Heart left ventricle (tissue), 16 donors: Measurements from ENCODE around the gene EIF4B. TPM values are rescaled to one million over a fixed set of nuclear protein-coding genes. Genes with fewer than 3 reads are reported as not detected.

Experiments
- ATAC-seq, 4 donors: fragments of 200-7000 bp; cut with Tn5 transposase; one replicate each; pipeline ENCODE4 v1.9.1; 2020 to 2022; ENCODE audit warnings: moderate library complexity in 4 of 4, mild to moderate bottlenecking in 3 of 4, moderate number of reproducible peaks in 1 of 4
- DNase-seq, 5 donors: peaks; one replicate each; pipeline ENCODE4 v3.0.0-alpha.2; 2020
- H3K27ac ChIP-seq, 12 donors: fragments of 200-600 bp; sonication (generic) in 4 of 12; one replicate each; pipeline versions ENCODE4 v1.5.0 to v1.8.0; 2016 to 2022; ENCODE audit warnings: mild to moderate bottlenecking in 2 of 12
- H3K27me3 ChIP-seq, 9 donors: fragments of 200-600 bp; sonication (generic) in 2 of 9; one replicate each; pipeline versions ENCODE4 v1.5.1 to v1.8.0; 2016 to 2022; ENCODE audit warnings: mild to moderate bottlenecking in 3 of 9
- H3K36me3 ChIP-seq, 9 donors: fragments of 200-600 bp; sonication (generic) in 2 of 9; one replicate each; pipeline versions ENCODE4 v1.5.0 to v1.8.0; 2018 to 2022; ENCODE audit warnings: mild to moderate bottlenecking in 2 of 9
- H3K4me1 ChIP-seq, 12 donors: fragments of 200-600 bp; sonication (generic) in 4 of 12; one replicate each; pipeline versions ENCODE4 v1.5.0 to v1.8.0; 2016 to 2022; ENCODE audit warnings: mild to moderate bottlenecking in 3 of 12
- H3K4me3 ChIP-seq, 12 donors: fragments of 200-600 bp; sonication (generic) in 4 of 12; one replicate each; pipeline versions ENCODE4 v1.5.0 to v1.8.0; 2017 to 2022; ENCODE audit warnings: mild to moderate bottlenecking in 9 of 12, moderate library complexity in 4 of 12
- H3K9me3 ChIP-seq, 12 donors: fragments of 200-600 bp; sonication (generic) in 4 of 12; one replicate each; pipeline versions ENCODE4 v1.5.0 to v1.8.0; 2016 to 2022; ENCODE audit warnings: mild to moderate bottlenecking in 1 of 12
- POLR2A ChIP-seq, 2 donors: fragments of 450-650 bp; IDR thresholded peaks; one replicate each; pipeline ENCODE4 v1.6.1; 2017; ENCODE audit warnings: antibody characterized with exemption in 2 of 2, mild to moderate bottlenecking in 2 of 2, moderate library complexity in 2 of 2
- WGBS, 4 donors: extraction: QIAGEN DNeasy Blood & Tissue Kit in 2 of 4; methylation state at CpG; one replicate each; pipeline versions ENCODE4 v1.1.5 to v1.1.7; 2013 to 2018; 5-methylcytosine and 5-hydroxymethylcytosine counted together
- intact Hi-C, 10 donors: fragments of 100-400 bp; cut with DNase I; formaldehyde crosslinking; loops; one replicate each; pipeline versions ENCODE4 v1.11.1 to v1.14.2; 2022
- polyA plus RNA-seq, 2 donors: library from polyadenylated mRNA; stranded (reverse); fragments of 200-250 nt; gene quantifications; one replicate each; pipeline ENCODE4 v1.2.3, GENCODE V29; 2013
- total RNA-seq, 9 donors: library from RNA; depleted of rRNA in 2 of 9; stranded (reverse); fragments of >200 nt in 2 of 9; fragmentation: NEBNext Ultra II Directional in 3 of 9; extraction: Animal tissue kit (Norgen Biotek cat#: 25700) in 3 of 9; gene quantifications; one replicate each; pipeline versions ENCODE4 v1.1.0 to v1.2.4, GENCODE V29; 2016 to 2023
- TF ChIP-seq, protein P1 (sequence below), 12 donors: fragments of 200-600 bp; sonication (generic) in 4 of 12; IDR thresholded peaks; one replicate each; pipeline versions ENCODE4 v1.5.0 to v1.8.0; 2018 to 2022; ENCODE audit warnings: antibody characterized with exemption in 12 of 12, mild to moderate bottlenecking in 5 of 12
- donor health status: ischemic (EF 13 %, LVEDD 7.1; RV severe dilation, severe dysfunction).
- donor health status: healthy with polysubstance abuse.
- donor health status: DM: no; HTN: yes; CAD: no.
- donor health status: DM: no; HTN: no; CAD: no.
- donor health status: ischemic (EF 25% LVEDD 6.9; RV normal size, moderate dysfunction).
- donor health status: ischemic (EF 25% LVEDD 5.7; RV mildly dilated, moderate dysfunction).
- donor health status: healthy.
- donor health status: DM: yes; HTN: yes; CAD: no.
- donor health status: ischemic (EF 35%, LVEDD 5.7; RV mildly dilated, moderate dysfunction).
- donor health status: nonischemic (EF 11% LVEDD 7.7; RV severe dilation, severe dysfunction).
- donor health status: DM: yes; HTN: yes; CAD: no.
- donor health status: PGD.
- donor health status: ischemic (EF 29% LVEDD 5.4; RV normal size, mild dysfunction).
- donor health status: nonischemic (EF 23%, LVEDD 6.1; RV moderate dilation, normal function).

EIF4B gene
- total and polyA plus RNA-seq, 11 donors, result 52.0 to 481 (median 342) TPM

- no peak for DNase-seq
- Histone ChIP-seq H3K9me3 (no peaks in the 10 kb centered on the region), H3K4me1 (peaks cover 14 to 97% (median 75%) of the 10 kb centered on the region in 12 donors), H3K4me3 (no peak overlapping the region), H3K27me3 (no peaks in the 10 kb centered on the region), H3K27ac (peak overlapping the region in 9 of 12 donors; percentile 23 to 87 (median 71)), H3K36me3 (peaks cover 0 to 69% (median 50%) of the 10 kb centered on the region in 9 donors)
- intact Hi-C loops, result loop anchor here in 9 of 10 donors (2.0 to 5.0 kb wide), 5 partner anchors 31 to 220 kb away; no protein-coding TSS in a partner anchor
- no peak for ATAC-seq
- 72 to 77% (median 73%) methylated on average over 7 of the region's 7 CpGs for WGBS, 4 donors
- no peak for TF ChIP-seq POLR2A (IDR thresholded peaks at IDR 0.05)
- TF ChIP-seq, protein P1, sequence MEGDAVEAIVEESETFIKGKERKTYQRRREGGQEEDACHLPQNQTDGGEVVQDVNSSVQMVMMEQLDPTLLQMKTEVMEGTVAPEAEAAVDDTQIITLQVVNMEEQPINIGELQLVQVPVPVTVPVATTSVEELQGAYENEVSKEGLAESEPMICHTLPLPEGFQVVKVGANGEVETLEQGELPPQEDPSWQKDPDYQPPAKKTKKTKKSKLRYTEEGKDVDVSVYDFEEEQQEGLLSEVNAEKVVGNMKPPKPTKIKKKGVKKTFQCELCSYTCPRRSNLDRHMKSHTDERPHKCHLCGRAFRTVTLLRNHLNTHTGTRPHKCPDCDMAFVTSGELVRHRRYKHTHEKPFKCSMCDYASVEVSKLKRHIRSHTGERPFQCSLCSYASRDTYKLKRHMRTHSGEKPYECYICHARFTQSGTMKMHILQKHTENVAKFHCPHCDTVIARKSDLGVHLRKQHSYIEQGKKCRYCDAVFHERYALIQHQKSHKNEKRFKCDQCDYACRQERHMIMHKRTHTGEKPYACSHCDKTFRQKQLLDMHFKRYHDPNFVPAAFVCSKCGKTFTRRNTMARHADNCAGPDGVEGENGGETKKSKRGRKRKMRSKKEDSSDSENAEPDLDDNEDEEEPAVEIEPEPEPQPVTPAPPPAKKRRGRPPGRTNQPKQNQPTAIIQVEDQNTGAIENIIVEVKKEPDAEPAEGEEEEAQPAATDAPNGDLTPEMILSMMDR (IDR thresholded peaks at IDR 0.05), result no peak
Measured at GRCh38 chr12:53067074-53067992, 61.1 kb downstream of the EIF4B start.

GRCh38 chr12:53067993-53068770 is 61.9 kb downstream of the EIF4B start:
- Histone ChIP-seq H3K4me3 (no peak overlapping the region), H3K4me1 (peaks cover 18 to 97% (median 75%) of the 10 kb centered on the region in 12 donors), H3K36me3 (peaks cover 0 to 66% (median 44%) of the 10 kb centered on the region in 9 donors), H3K27ac (peak overlapping the region in 9 of 12 donors; percentile 50 to 89 (median 77)), H3K9me3 (no peaks in the 10 kb centered on the region), H3K27me3 (no peaks in the 10 kb centered on the region)
- ATAC-seq, result no peak
- TF ChIP-seq POLR2A (IDR thresholded peaks at IDR 0.05), result no peak
- TF ChIP-seq, protein P1 (IDR thresholded peaks at IDR 0.05), result no peak
- 80 to 86% (median 84%) methylated on average over 12 to 13 of the region's 13 CpGs for WGBS, 4 donors
- intact Hi-C loops, result loop anchor here in 9 of 10 donors (2.0 to 5.0 kb wide), 5 partner anchors 31 to 219 kb away; no protein-coding TSS in a partner anchor
- DNase-seq, result peak in 1 of 5 donors; percentile 7

DNA sequence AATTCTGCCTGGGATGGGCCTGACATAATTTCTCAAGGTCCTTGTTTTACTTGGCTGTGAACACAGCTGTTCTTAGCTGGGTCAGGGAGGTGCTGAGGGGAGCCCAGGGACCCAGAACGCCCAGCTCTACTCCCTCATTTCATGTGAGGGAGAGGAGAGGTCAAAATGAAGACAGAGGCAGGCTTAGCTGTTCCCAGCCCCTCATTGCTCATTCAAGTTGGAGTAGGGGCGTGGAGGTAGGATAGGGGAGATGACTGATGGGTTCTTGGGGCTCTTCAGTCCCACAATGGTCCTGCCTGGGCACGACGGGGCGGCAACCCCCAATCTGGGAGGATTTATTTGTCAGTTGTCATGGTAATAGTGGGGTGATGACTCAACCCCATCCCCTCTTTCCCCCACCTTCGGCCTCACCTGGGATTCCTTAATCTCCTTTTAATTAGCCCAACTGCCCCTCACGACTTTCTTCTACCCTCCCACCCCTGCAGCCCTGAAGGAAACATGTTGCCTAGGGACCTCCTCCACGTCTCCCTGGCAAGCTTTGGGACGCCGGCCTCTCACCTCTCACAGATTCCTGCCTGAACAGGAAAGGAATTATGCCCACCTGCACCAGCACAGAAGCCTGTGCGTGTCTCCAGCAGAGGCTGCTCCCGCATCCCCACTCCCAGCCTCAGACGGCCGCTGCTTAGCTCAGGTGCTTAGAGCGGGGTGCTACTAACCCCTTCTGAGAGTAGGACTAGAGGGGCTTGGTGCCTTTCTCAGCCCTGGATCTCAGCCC is 62.7 kb downstream of the EIF4B start:
- no peak for TF ChIP-seq POLR2A (IDR thresholded peaks at IDR 0.05)
- TF ChIP-seq, protein P1 (IDR thresholded peaks at IDR 0.05), result no peak
- no peaks in the 10 kb centered on the region for H3K27me3 ChIP-seq
- intact Hi-C loops, result loop anchor here in 7 of 10 donors (5.0 kb wide), 3 partner anchors 123 to 218 kb away; no protein-coding TSS in a partner anchor
- peaks cover 0 to 63% (median 40%) of the 10 kb centered on the region in 9 donors for H3K36me3 ChIP-seq
- 68 to 77% (median 77%) methylated on average over 15 of the region's 15 CpGs for WGBS, 4 donors
- no peaks in the 10 kb centered on the region for H3K9me3 ChIP-seq
- DNase-seq (no peak), ATAC-seq (no peak)
- H3K27ac ChIP-seq, result peak overlapping the region in 10 of 12 donors; percentile 3 to 89 (median 72)
- peaks cover 22 to 97% (median 74%) of the 10 kb centered on the region in 12 donors for H3K4me1 ChIP-seq
- no peak overlapping the region for H3K4me3 ChIP-seq
